HPDE6-E6E7 (cell line): ENCODE measurements around the gene KIAA0040.
A peak's percentile ranks its signal among the peaks of the same experiment; 100 is the strongest.

ENCODE experiments used
- DNase-seq: peaks from one replicate; pipeline ENCODE4 v3.0.0; 2011; ENCODE audit warnings: missing footprints; ENCODE audit errors: extremely low spot score

KIAA0040 gene

GRCh38 chr1:175192630-175193526 is at the start of gene KIAA0040:
TSS of gene KIAA0040 (minus strand) at chr1:175192776. CDS start at chr1:175161013, 31,763 bp downstream.
- DNase-seq, result peak; percentile 74

GRCh38 chr1:175237389-175237788 is 44.8 kb upstream of the KIAA0040 start:
- no peak for DNase-seq

GRCh38 chr1:175234639-175235038 is 42.1 kb upstream of the KIAA0040 start:
- DNase-seq, result no peak

GRCh38 chr1:175232335-175232734 is 39.8 kb upstream of the KIAA0040 start:
- DNase-seq, result no peak

GRCh38 chr1:175225805-175226129 is 33.2 kb upstream of the KIAA0040 start:
- no peak for DNase-seq

- peak; percentile 84 for DNase-seq
Measured at GRCh38 chr1:175222296-175222938, 29.8 kb upstream of the KIAA0040 start.

- peak; percentile 61 for DNase-seq
Measured at GRCh38 chr1:175221557-175222175, 29.1 kb upstream of the KIAA0040 start.

GRCh38 chr1:175220853-175221556 is 28.4 kb upstream of the KIAA0040 start:
- no peak for DNase-seq

GRCh38 chr1:175219774-175220173 is 27.2 kb upstream of the KIAA0040 start:
- no peak for DNase-seq

- DNase-seq, result peak; percentile 60
Measured at GRCh38 chr1:175218786-175219434, 26.3 kb upstream of the KIAA0040 start.

- no peak for DNase-seq
Measured at GRCh38 chr1:175217721-175218531, 25.4 kb upstream of the KIAA0040 start.

GRCh38 chr1:175216444-175216843 is 23.9 kb upstream of the KIAA0040 start:
- no peak for DNase-seq

- no peak for DNase-seq
Measured at GRCh38 chr1:175211656-175212055, 19.1 kb upstream of the KIAA0040 start.

GRCh38 chr1:175210744-175211143 is 18.2 kb upstream of the KIAA0040 start:
- DNase-seq, result no peak

- DNase-seq, result no peak
Measured at GRCh38 chr1:175209493-175209921, 16.9 kb upstream of the KIAA0040 start.

- no peak for DNase-seq
Measured at GRCh38 chr1:175208773-175209492, 16.4 kb upstream of the KIAA0040 start.

- DNase-seq, result no peak
Measured at GRCh38 chr1:175207971-175208370, 15.4 kb upstream of the KIAA0040 start.

GRCh38 chr1:175206687-175207086 is 14.1 kb upstream of the KIAA0040 start:
- DNase-seq, result peak; percentile 38

GRCh38 chr1:175204330-175204729 is 11.8 kb upstream of the KIAA0040 start:
- no peak for DNase-seq

GRCh38 chr1:175203570-175204068 is 11.0 kb upstream of the KIAA0040 start:
- DNase-seq, result no peak
